ENCODE measurements around the gene CEP164.

Gene CEP164

GRCh38 chr11:117417342-117417741, 89.7 kb downstream of the CEP164 start:
- H3K4me1 ChIP-seq (ENCODE audit: control insufficient read depth in 2 of 2, insufficient read depth in 2 of 2, low read length in 2 of 2): no peaks in the 10 kb centered on the region
- H3K9me3 ChIP-seq (ENCODE audit: control insufficient read depth in 2 of 2, low read length in 2 of 2): no peaks in the 10 kb centered on the region
- H3K4me3 ChIP-seq (ENCODE audit: low read length in 2 of 2): no peak overlapping the region
- no peak overlapping the region for H3K9ac ChIP-seq (ENCODE audit: low read depth in 1 of 2, low read length in 2 of 2)
- no peak overlapping the region for H3K27ac ChIP-seq (ENCODE audit: low read depth in 2 of 2, low read length in 2 of 2)
- no peaks in the 10 kb centered on the region for H3K36me3 ChIP-seq (ENCODE audit: control insufficient read depth in 2 of 2, insufficient read depth in 2 of 2, low read length in 2 of 2)
- no peaks in the 10 kb centered on the region for H3K27me3 ChIP-seq (ENCODE audit: control insufficient read depth in 2 of 2, insufficient read depth in 2 of 2, low read length in 2 of 2)

- Histone ChIP-seq H3K27me3 (ENCODE audit: control insufficient read depth in 2 of 2, insufficient read depth in 2 of 2, low read length in 2 of 2) (no peaks in the 10 kb centered on the region), H3K9me3 (ENCODE audit: control insufficient read depth in 2 of 2, low read length in 2 of 2) (no peaks in the 10 kb centered on the region), H3K4me1 (ENCODE audit: control insufficient read depth in 2 of 2, insufficient read depth in 2 of 2, low read length in 2 of 2) (no peaks in the 10 kb centered on the region), H3K9ac (ENCODE audit: low read depth in 1 of 2, low read length in 2 of 2) (no peak overlapping the region), H3K27ac (ENCODE audit: low read depth in 2 of 2, low read length in 2 of 2) (no peak overlapping the region), H3K36me3 (ENCODE audit: control insufficient read depth in 2 of 2, insufficient read depth in 2 of 2, low read length in 2 of 2) (no peaks in the 10 kb centered on the region), H3K4me3 (ENCODE audit: low read length in 2 of 2) (no peak overlapping the region)
Measured at GRCh38 chr11:117417856-117418255, 90.2 kb downstream of the CEP164 start.

GRCh38 chr11:117418737-117419481, 91.3 kb downstream of the CEP164 start:
- Histone ChIP-seq H3K4me3 (ENCODE audit: low read length in 2 of 2) (no peak overlapping the region), H3K9me3 (ENCODE audit: control insufficient read depth in 2 of 2, low read length in 2 of 2) (no peaks in the 10 kb centered on the region), H3K4me1 (ENCODE audit: control insufficient read depth in 2 of 2, insufficient read depth in 2 of 2, low read length in 2 of 2) (no peaks in the 10 kb centered on the region), H3K27ac (ENCODE audit: low read depth in 2 of 2, low read length in 2 of 2) (no peak overlapping the region), H3K9ac (ENCODE audit: low read depth in 1 of 2, low read length in 2 of 2) (no peak overlapping the region), H3K36me3 (ENCODE audit: control insufficient read depth in 2 of 2, insufficient read depth in 2 of 2, low read length in 2 of 2) (no peaks in the 10 kb centered on the region), H3K27me3 (ENCODE audit: control insufficient read depth in 2 of 2, insufficient read depth in 2 of 2, low read length in 2 of 2) (no peaks in the 10 kb centered on the region)

GRCh38 chr11:117419482-117420142, 92.0 kb downstream of the CEP164 start:
- H3K4me3 ChIP-seq (ENCODE audit: low read length in 2 of 2): no peak overlapping the region
- H3K4me1 ChIP-seq (ENCODE audit: control insufficient read depth in 2 of 2, insufficient read depth in 2 of 2, low read length in 2 of 2): no peaks in the 10 kb centered on the region
- no peaks in the 10 kb centered on the region for H3K27me3 ChIP-seq (ENCODE audit: control insufficient read depth in 2 of 2, insufficient read depth in 2 of 2, low read length in 2 of 2)
- H3K36me3 ChIP-seq (ENCODE audit: control insufficient read depth in 2 of 2, insufficient read depth in 2 of 2, low read length in 2 of 2): no peaks in the 10 kb centered on the region
- H3K27ac ChIP-seq (ENCODE audit: low read depth in 2 of 2, low read length in 2 of 2): no peak overlapping the region
- H3K9me3 ChIP-seq (ENCODE audit: control insufficient read depth in 2 of 2, low read length in 2 of 2): no peaks in the 10 kb centered on the region
- H3K9ac ChIP-seq (ENCODE audit: low read depth in 1 of 2, low read length in 2 of 2): no peak overlapping the region

GRCh38 chr11:117420143-117420485, 92.5 kb downstream of the CEP164 start:
- Histone ChIP-seq H3K27ac (ENCODE audit: low read depth in 2 of 2, low read length in 2 of 2) (no peak overlapping the region), H3K4me3 (ENCODE audit: low read length in 2 of 2) (no peak overlapping the region), H3K4me1 (ENCODE audit: control insufficient read depth in 2 of 2, insufficient read depth in 2 of 2, low read length in 2 of 2) (no peaks in the 10 kb centered on the region), H3K36me3 (ENCODE audit: control insufficient read depth in 2 of 2, insufficient read depth in 2 of 2, low read length in 2 of 2) (no peaks in the 10 kb centered on the region), H3K9ac (ENCODE audit: low read depth in 1 of 2, low read length in 2 of 2) (no peak overlapping the region), H3K9me3 (ENCODE audit: control insufficient read depth in 2 of 2, low read length in 2 of 2) (no peaks in the 10 kb centered on the region), H3K27me3 (ENCODE audit: control insufficient read depth in 2 of 2, insufficient read depth in 2 of 2, low read length in 2 of 2) (no peaks in the 10 kb centered on the region)

GRCh38 chr11:117420598-117420997, 92.9 kb downstream of the CEP164 start:
- Histone ChIP-seq H3K9ac (ENCODE audit: low read depth in 1 of 2, low read length in 2 of 2) (no peak overlapping the region), H3K4me3 (ENCODE audit: low read length in 2 of 2) (no peak overlapping the region), H3K36me3 (ENCODE audit: control insufficient read depth in 2 of 2, insufficient read depth in 2 of 2, low read length in 2 of 2) (no peaks in the 10 kb centered on the region), H3K27ac (ENCODE audit: low read depth in 2 of 2, low read length in 2 of 2) (no peak overlapping the region), H3K9me3 (ENCODE audit: control insufficient read depth in 2 of 2, low read length in 2 of 2) (no peaks in the 10 kb centered on the region), H3K27me3 (ENCODE audit: control insufficient read depth in 2 of 2, insufficient read depth in 2 of 2, low read length in 2 of 2) (no peaks in the 10 kb centered on the region), H3K4me1 (ENCODE audit: control insufficient read depth in 2 of 2, insufficient read depth in 2 of 2, low read length in 2 of 2) (no peaks in the 10 kb centered on the region)

GRCh38 chr11:117421041-117421440, 93.4 kb downstream of the CEP164 start:
- Histone ChIP-seq H3K27ac (ENCODE audit: low read depth in 2 of 2, low read length in 2 of 2) (no peak overlapping the region), H3K36me3 (ENCODE audit: control insufficient read depth in 2 of 2, insufficient read depth in 2 of 2, low read length in 2 of 2) (no peaks in the 10 kb centered on the region), H3K9me3 (ENCODE audit: control insufficient read depth in 2 of 2, low read length in 2 of 2) (no peaks in the 10 kb centered on the region), H3K27me3 (ENCODE audit: control insufficient read depth in 2 of 2, insufficient read depth in 2 of 2, low read length in 2 of 2) (no peaks in the 10 kb centered on the region), H3K4me3 (ENCODE audit: low read length in 2 of 2) (no peak overlapping the region), H3K9ac (ENCODE audit: low read depth in 1 of 2, low read length in 2 of 2) (no peak overlapping the region), H3K4me1 (ENCODE audit: control insufficient read depth in 2 of 2, insufficient read depth in 2 of 2, low read length in 2 of 2) (no peaks in the 10 kb centered on the region)

- no peak overlapping the region for H3K4me3 ChIP-seq (ENCODE audit: low read length in 2 of 2)
- H3K27me3 ChIP-seq (ENCODE audit: control insufficient read depth in 2 of 2, insufficient read depth in 2 of 2, low read length in 2 of 2): no peaks in the 10 kb centered on the region
- no peak overlapping the region for H3K27ac ChIP-seq (ENCODE audit: low read depth in 2 of 2, low read length in 2 of 2)
- no peak overlapping the region for H3K9ac ChIP-seq (ENCODE audit: low read depth in 1 of 2, low read length in 2 of 2)
- H3K36me3 ChIP-seq (ENCODE audit: control insufficient read depth in 2 of 2, insufficient read depth in 2 of 2, low read length in 2 of 2): no peaks in the 10 kb centered on the region
- no peaks in the 10 kb centered on the region for H3K4me1 ChIP-seq (ENCODE audit: control insufficient read depth in 2 of 2, insufficient read depth in 2 of 2, low read length in 2 of 2)
- no peaks in the 10 kb centered on the region for H3K9me3 ChIP-seq (ENCODE audit: control insufficient read depth in 2 of 2, low read length in 2 of 2)
Measured at GRCh38 chr11:117421476-117421875, 93.8 kb downstream of the CEP164 start.

GRCh38 chr11:117423046-117423575, 95.5 kb downstream of the CEP164 start:
- H3K27me3 ChIP-seq (ENCODE audit: control insufficient read depth in 2 of 2, insufficient read depth in 2 of 2, low read length in 2 of 2): no peaks in the 10 kb centered on the region
- H3K9me3 ChIP-seq (ENCODE audit: control insufficient read depth in 2 of 2, low read length in 2 of 2): no peaks in the 10 kb centered on the region
- no peaks in the 10 kb centered on the region for H3K36me3 ChIP-seq (ENCODE audit: control insufficient read depth in 2 of 2, insufficient read depth in 2 of 2, low read length in 2 of 2)
- no peak overlapping the region for H3K9ac ChIP-seq (ENCODE audit: low read depth in 1 of 2, low read length in 2 of 2)
- H3K27ac ChIP-seq (ENCODE audit: low read depth in 2 of 2, low read length in 2 of 2): no peak overlapping the region
- H3K4me1 ChIP-seq (ENCODE audit: control insufficient read depth in 2 of 2, insufficient read depth in 2 of 2, low read length in 2 of 2): no peaks in the 10 kb centered on the region
- no peak overlapping the region for H3K4me3 ChIP-seq (ENCODE audit: low read length in 2 of 2)

- Histone ChIP-seq H3K9ac (ENCODE audit: low read depth in 1 of 2, low read length in 2 of 2) (no peak overlapping the region), H3K9me3 (ENCODE audit: control insufficient read depth in 2 of 2, low read length in 2 of 2) (no peaks in the 10 kb centered on the region), H3K36me3 (ENCODE audit: control insufficient read depth in 2 of 2, insufficient read depth in 2 of 2, low read length in 2 of 2) (no peaks in the 10 kb centered on the region), H3K27ac (ENCODE audit: low read depth in 2 of 2, low read length in 2 of 2) (no peak overlapping the region), H3K4me1 (ENCODE audit: control insufficient read depth in 2 of 2, insufficient read depth in 2 of 2, low read length in 2 of 2) (no peaks in the 10 kb centered on the region), H3K27me3 (ENCODE audit: control insufficient read depth in 2 of 2, insufficient read depth in 2 of 2, low read length in 2 of 2) (no peaks in the 10 kb centered on the region), H3K4me3 (ENCODE audit: low read length in 2 of 2) (no peak overlapping the region)
Measured at GRCh38 chr11:117424781-117425180, 97.1 kb downstream of the CEP164 start.

Data from mucosa of rectum (tissue), 2 donors.